Upper lobe of left lung (tissue), 6 donors: ENCODE data around the gene KCTD19. TPM values are rescaled to one million over a fixed set of nuclear protein-coding genes. Genes with fewer than 3 reads are reported as not detected.

Experiments used
- ATAC-seq, 2 donors: fragments of 200-7000 bp; cut with Tn5 transposase; one replicate each; pipeline ENCODE4 v1.9.1; 2022; ENCODE audit warnings: mild to moderate bottlenecking in 2 of 2, moderate library complexity in 2 of 2; ENCODE audit not compliant: low FRiP score in 2 of 2
- DNase-seq, 2 donors: peaks; one replicate each; pipeline ENCODE4 v3.0.0-alpha.2; 2019 to 2020
- H3K27ac ChIP-seq, 4 donors: fragments of 200-600 bp; sonication (generic); one replicate each; pipeline ENCODE4 v1.5.1; 2016 to 2019
- H3K27me3 ChIP-seq, 4 donors: fragments of 200-600 bp; sonication (generic); one replicate each; pipeline ENCODE4 v1.5.1; 2017 to 2019
- H3K36me3 ChIP-seq, 4 donors: fragments of 200-600 bp; sonication (generic); one replicate each; pipeline ENCODE4 v1.5.1; 2016 to 2019
- H3K4me1 ChIP-seq, 4 donors: fragments of 200-600 bp; sonication (generic); one replicate each; pipeline ENCODE4 v1.5.1; 2018 to 2019
- H3K4me3 ChIP-seq, 4 donors: fragments of 200-600 bp; sonication (generic); one replicate each; pipeline ENCODE4 v1.5.1; 2017 to 2019; ENCODE audit warnings: mild to moderate bottlenecking in 2 of 4, moderate library complexity in 1 of 4
- H3K9me3 ChIP-seq, 4 donors: fragments of 200-600 bp; sonication (generic); one replicate each; pipeline ENCODE4 v1.5.1; 2018 to 2019
- CTCF ChIP-seq, 6 experiments: fragments of 450-650 bp in 4 of 6; fragments of 200-600 bp in 2 of 6; sonication (generic) in 2 of 6; IDR thresholded peaks; one replicate each; pipeline ENCODE4 v1.5.1; 2016 to 2019; ENCODE audit warnings: antibody characterized with exemption in 6 of 6
- EP300 ChIP-seq, 4 donors: sonication (generic); formaldehyde crosslinking; IDR thresholded peaks; one replicate each; pipeline ENCODE4 v1.5.1; 2017; ENCODE audit warnings: antibody characterized with exemption in 4 of 4, control low read depth in 2 of 4
- POLR2A ChIP-seq, 4 donors: fragments of 450-650 bp; IDR thresholded peaks; one replicate each; pipeline ENCODE4 v1.5.1; 2016 to 2017; ENCODE audit warnings: antibody characterized with exemption in 4 of 4, mild to moderate bottlenecking in 2 of 4
- POLR2AphosphoS5 ChIP-seq, 2 donors: sonication (generic); formaldehyde crosslinking; IDR thresholded peaks; one replicate each; pipeline ENCODE4 v1.5.1; 2017; ENCODE audit warnings: antibody characterized with exemption in 2 of 2
- WGBS, 2 donors: methylation state at CpG; one replicate each; pipeline ENCODE4 v1.1.5; 2017 to 2018; 5-methylcytosine and 5-hydroxymethylcytosine counted together
- total RNA-seq, 6 donors: library from RNA; depleted of rRNA in 4 of 6; stranded (reverse); fragments of >200 nt in 4 of 6; gene quantifications; one replicate each; pipeline versions ENCODE4 v1.1.0 to v1.2.1, GENCODE V29; 2016 to 2021
- donor health status: DM: no; HTN: no; CAD: no; lungs with moderate emphysema.
- donor health status: DM: no; HTN: yes; CAD: no; lungs with severe emphysema.

The KCTD19 gene
- total RNA-seq, 6 donors from 2014 or later: under 0.01 to 0.31 (median 0.17) TPM; not detected in 3

- no peak for TF ChIP-seq EP300 (IDR thresholded peaks at IDR 0.05)
- no peak for TF ChIP-seq CTCF (IDR thresholded peaks at IDR 0.05)
- no peak for TF ChIP-seq POLR2AphosphoS5 (IDR thresholded peaks at IDR 0.05)
- TF ChIP-seq POLR2A (IDR thresholded peaks at IDR 0.05): no peak
- DNase-seq: no peak
- Histone ChIP-seq H3K27ac (no peak overlapping the region), H3K36me3 (no peaks in the 10 kb centered on the region), H3K9me3 (peaks cover 0 to 5% (median 0%) of the 10 kb centered on the region in 4 donors), H3K27me3 (no peaks in the 10 kb centered on the region), H3K4me1 (peaks cover 12 to 17% (median 14%) of the 10 kb centered on the region in 4 donors), H3K4me3 (no peak overlapping the region)
- 67 to 71% methylated on average over 5 of the region's 5 CpGs for WGBS, 2 donors
- no peak for ATAC-seq
Measured at GRCh38 chr16:67329901-67330300, 3.4 kb upstream of the KCTD19 start.

- 42 to 46% methylated on average over 3 of the region's 3 CpGs for WGBS, 2 donors
- Histone ChIP-seq H3K4me3 (no peak overlapping the region), H3K36me3 (no peaks in the 10 kb centered on the region), H3K27ac (no peak overlapping the region), H3K4me1 (peaks cover 12 to 17% (median 14%) of the 10 kb centered on the region in 4 donors), H3K9me3 (no peaks in the 10 kb centered on the region), H3K27me3 (no peaks in the 10 kb centered on the region)
- ATAC-seq (no peak), DNase-seq (no peak)
- TF ChIP-seq EP300 (IDR thresholded peaks at IDR 0.05) (no peak), POLR2AphosphoS5 (IDR thresholded peaks at IDR 0.05) (no peak), POLR2A (IDR thresholded peaks at IDR 0.05) (no peak), CTCF (IDR thresholded peaks at IDR 0.05) (no peak)
Measured at GRCh38 chr16:67327743-67328142, 1.2 kb upstream of the KCTD19 start.

- no peaks in the 10 kb centered on the region for H3K36me3 ChIP-seq
- TF ChIP-seq EP300 (IDR thresholded peaks at IDR 0.05): no peak
- no peak for TF ChIP-seq CTCF (IDR thresholded peaks at IDR 0.05)
- TF ChIP-seq POLR2A (IDR thresholded peaks at IDR 0.05): no peak
- TF ChIP-seq POLR2AphosphoS5 (IDR thresholded peaks at IDR 0.05): no peak
- no peak for ATAC-seq
- H3K27me3 ChIP-seq: no peaks in the 10 kb centered on the region
- peaks cover 12 to 17% (median 14%) of the 10 kb centered on the region in 4 donors for H3K4me1 ChIP-seq
- peak overlapping the region in 3 of 4 donors; percentile 56 to 75 (median 72) for H3K27ac ChIP-seq
- H3K9me3 ChIP-seq: no peaks in the 10 kb centered on the region
- no peak for DNase-seq
- 26 to 35% methylated on average over 9 to 11 of the region's 11 CpGs for WGBS, 2 donors
- H3K4me3 ChIP-seq: peak overlapping the region in 3 of 4 donors; percentile 49 to 59 (median 50)
Measured at GRCh38 chr16:67326115-67326471, 448 bp downstream of the KCTD19 start.

- no peak overlapping the region for H3K27ac ChIP-seq
- no peaks in the 10 kb centered on the region for H3K27me3 ChIP-seq
- peaks cover 0 to under 1% (median under 1%) of the 10 kb centered on the region in 4 donors for H3K4me1 ChIP-seq
- ATAC-seq (no peak), DNase-seq (no peak)
- no peak overlapping the region for H3K4me3 ChIP-seq
- H3K36me3 ChIP-seq: no peaks in the 10 kb centered on the region
- TF ChIP-seq EP300 (IDR thresholded peaks at IDR 0.05) (no peak), CTCF (IDR thresholded peaks at IDR 0.05) (no peak), POLR2AphosphoS5 (IDR thresholded peaks at IDR 0.05) (no peak), POLR2A (IDR thresholded peaks at IDR 0.05) (no peak)
- H3K9me3 ChIP-seq: no peaks in the 10 kb centered on the region
Measured at GRCh38 chr16:67317853-67318252, 8.7 kb downstream of the KCTD19 start.

GRCh38 chr16:67312719-67313118, 13.8 kb downstream of the KCTD19 start:
- Histone ChIP-seq H3K27ac (peak overlapping the region in 2 of 4 donors; percentile 14 to 65), H3K4me3 (no peak overlapping the region), H3K36me3 (no peaks in the 10 kb centered on the region), H3K4me1 (peaks cover 4 to 7% (median 5%) of the 10 kb centered on the region in 4 donors), H3K27me3 (no peaks in the 10 kb centered on the region), H3K9me3 (no peaks in the 10 kb centered on the region)
- ATAC-seq (no peak), DNase-seq (no peak)
- no peak for TF ChIP-seq POLR2AphosphoS5 (IDR thresholded peaks at IDR 0.05)
- TF ChIP-seq EP300 (IDR thresholded peaks at IDR 0.05): no peak
- TF ChIP-seq POLR2A (IDR thresholded peaks at IDR 0.05): no peak
- TF ChIP-seq CTCF (IDR thresholded peaks at IDR 0.05): no peak
